Fibroblast of skin of back (primary cell): ENCODE data around the gene RNF157.

Source experiments
- DNase-seq: peaks from one replicate; pipeline ENCODE4 v3.0.0-alpha.2; 2013

Gene RNF157

GRCh38 chr17:76139801-76140660 is 100.3 kb downstream of the RNF157 start:
- DNase-seq = no peak

- no peak for DNase-seq
Measured at GRCh38 chr17:76138896-76139752, 101.2 kb downstream of the RNF157 start.

- no peak for DNase-seq
Measured at GRCh38 chr17:76138234-76138895, 101.9 kb downstream of the RNF157 start.

- DNase-seq = no peak
Measured at GRCh38 chr17:76137351-76138233, 102.7 kb downstream of the RNF157 start.

GRCh38 chr17:76137001-76137350 is 103.3 kb downstream of the RNF157 start:
- DNase-seq = no peak

- DNase-seq = no peak
Measured at GRCh38 chr17:76136276-76137000, 103.9 kb downstream of the RNF157 start.

GRCh38 chr17:76135810-76136188 is 104.5 kb downstream of the RNF157 start:
- DNase-seq = no peak

GRCh38 chr17:76134911-76135809 is 105.1 kb downstream of the RNF157 start:
- no peak for DNase-seq

GRCh38 chr17:76132574-76133338 is 107.5 kb downstream of the RNF157 start:
- no peak for DNase-seq

- no peak for DNase-seq
Measured at GRCh38 chr17:76131692-76132573, 108.4 kb downstream of the RNF157 start.

GRCh38 chr17:76131051-76131691 is 109.1 kb downstream of the RNF157 start:
- DNase-seq = no peak

- DNase-seq = no peak
Measured at GRCh38 chr17:76130473-76130872, 109.8 kb downstream of the RNF157 start.

GRCh38 chr17:76125922-76126321 is 114.4 kb downstream of the RNF157 start:
- DNase-seq = no peak

GRCh38 chr17:76125391-76125675 is 115.0 kb downstream of the RNF157 start:
- DNase-seq = no peak

- peak; percentile 26 for DNase-seq
Measured at GRCh38 chr17:76124582-76125390, 115.5 kb downstream of the RNF157 start.

- DNase-seq = no peak
Measured at GRCh38 chr17:76123749-76124581, 116.3 kb downstream of the RNF157 start.

GRCh38 chr17:76123191-76123499 is 117.1 kb downstream of the RNF157 start:
- DNase-seq = no peak
